MM.1S (cell line): Measurements from ENCODE around the gene FANCD2OS.

Experiments used
- DNase-seq: peaks from one replicate; pipeline ENCODE4 v3.0.0-alpha.2; 2015
- H2AFZ ChIP-seq: fragments of 300-600 bp; sonication (generic); 2 replicates; pipeline ENCODE4 v1.6.0; 2016; ENCODE audit warnings: antibody characterized with exemption, low read length
- H3F3A ChIP-seq: fragments of 300-600 bp; sonication (generic); 2 replicates; pipeline ENCODE4 v1.6.1; 2016; ENCODE audit warnings: mild to moderate bottlenecking, antibody characterized with exemption, low read length, moderate library complexity, mixed read lengths; ENCODE audit not compliant: insufficient read depth
- H3K27ac ChIP-seq: fragments of 300-600 bp; sonication (generic); 2 replicates; pipeline ENCODE4 v1.5.1; 2016; ENCODE audit warnings: mild to moderate bottlenecking, low read length
- H3K27me3 ChIP-seq: fragments of 300-600 bp; sonication (generic); replicated peaks from 2 replicates; pipeline ENCODE4 v1.6.0; 2016; ENCODE audit warnings: low read length; ENCODE audit not compliant: insufficient read depth
- H3K36me3 ChIP-seq: fragments of 300-600 bp; sonication (generic); replicated peaks from 2 replicates; pipeline ENCODE4 v1.6.1; 2016; ENCODE audit warnings: mild to moderate bottlenecking, low read length, mixed read lengths; ENCODE audit not compliant: insufficient read depth
- H3K4me1 ChIP-seq: fragments of 300-600 bp; sonication (generic); 2 replicates; pipeline ENCODE4 v1.6.1; 2016; ENCODE audit warnings: low read length, mixed read lengths
- H3K4me2 ChIP-seq: fragments of 300-600 bp; sonication (generic); 2 replicates; pipeline ENCODE4 v1.6.0; 2016; ENCODE audit warnings: low read depth, low read length
- H3K4me3 ChIP-seq: fragments of 300-600 bp; sonication (generic); 2 replicates; pipeline ENCODE4 v1.5.1; 2016; ENCODE audit warnings: low read length, mixed read lengths
- H3K79me2 ChIP-seq: fragments of 300-600 bp; sonication (generic); 2 replicates; pipeline ENCODE4 v1.6.1; 2016; ENCODE audit warnings: mixed run types, low read length, mixed read lengths
- H3K9ac ChIP-seq: fragments of 300-600 bp; sonication (generic); 2 replicates; pipeline ENCODE4 v1.6.1; 2016; ENCODE audit warnings: low read length, mixed read lengths
- H3K9me2 ChIP-seq: fragments of 300-600 bp; sonication (generic); replicated peaks from 2 replicates; pipeline ENCODE4 v1.6.1; 2016; ENCODE audit warnings: mild to moderate bottlenecking, low read length, mixed read lengths; ENCODE audit not compliant: insufficient read depth
- H3K9me3 ChIP-seq: fragments of 300-600 bp; sonication (generic); replicated peaks from 2 replicates; pipeline ENCODE4 v1.6.1; 2016; ENCODE audit warnings: mild to moderate bottlenecking, low read length, mixed read lengths; ENCODE audit not compliant: insufficient read depth
- H4K20me1 ChIP-seq: fragments of 300-600 bp; sonication (generic); 2 replicates; pipeline ENCODE4 v1.6.1; 2016; ENCODE audit warnings: mild to moderate bottlenecking, low read length, moderate library complexity, mixed read lengths; ENCODE audit not compliant: insufficient read depth
- EZH2 ChIP-seq: fragments of 300-600 bp; sonication (generic); optimal IDR thresholded peaks from 2 replicates; pipeline ENCODE3; 2017; ENCODE audit warnings: low read depth, mild to moderate bottlenecking, antibody characterized with exemption, low read length, mixed read lengths
- EZH2phosphoT487 ChIP-seq: fragments of 300-600 bp; sonication (generic); IDR thresholded peaks from 2 replicates; pipeline ENCODE4 v1.6.1; 2018; ENCODE audit warnings: antibody characterized with exemption, low read length
- TF ChIP-seq, protein P1 (sequence below): fragments of 300-600 bp; sonication (generic); IDR thresholded peaks from 2 replicates; pipeline ENCODE4 v1.5.1; 2016; ENCODE audit warnings: antibody characterized with exemption, low read length, mixed read lengths

FANCD2OS gene

DNA sequence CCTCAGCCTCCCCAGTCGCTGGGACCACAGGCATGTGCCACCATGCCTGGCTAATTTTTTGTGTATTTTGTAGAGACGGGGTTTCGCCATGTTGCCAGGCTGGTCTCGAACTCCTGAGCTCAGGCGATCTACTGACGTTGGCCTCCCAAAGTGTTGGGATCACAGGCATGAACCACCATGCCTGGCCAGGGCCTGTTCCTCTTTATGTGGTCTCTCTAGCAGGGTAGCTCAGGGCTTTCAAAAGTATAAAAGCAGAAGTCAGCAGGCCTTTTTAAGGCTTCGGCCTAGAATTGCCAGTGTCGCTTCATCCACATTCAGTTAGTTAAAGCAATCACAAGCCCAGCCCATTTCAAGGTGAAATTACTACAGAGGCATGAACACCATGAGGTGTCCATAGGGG lies 41.2 kb upstream of the FANCD2OS start:
- Histone ChIP-seq H3K9ac (no peak overlapping the region), H3K4me3 (no peak overlapping the region), H3K4me2 (no peak overlapping the region), H3K79me2 (peaks cover 33% of the 10 kb centered on the region), H3K27me3 (no peaks in the 10 kb centered on the region), H3K36me3 (0 out of 2 replicates have a peak, but pooled peaks cover 6% of the 10 kb centered on the region), H3K9me3 (no peaks in the 10 kb centered on the region), H3F3A (no peaks in the 10 kb centered on the region), H2AFZ (no peak overlapping the region), H3K27ac (no peak overlapping the region), H4K20me1 (no peaks in the 10 kb centered on the region), H3K9me2 (no peaks in the 10 kb centered on the region), H3K4me1 (no peaks in the 10 kb centered on the region)
- TF ChIP-seq EZH2 (no peak), EZH2phosphoT487 (no peak)
- TF ChIP-seq, protein P1, sequence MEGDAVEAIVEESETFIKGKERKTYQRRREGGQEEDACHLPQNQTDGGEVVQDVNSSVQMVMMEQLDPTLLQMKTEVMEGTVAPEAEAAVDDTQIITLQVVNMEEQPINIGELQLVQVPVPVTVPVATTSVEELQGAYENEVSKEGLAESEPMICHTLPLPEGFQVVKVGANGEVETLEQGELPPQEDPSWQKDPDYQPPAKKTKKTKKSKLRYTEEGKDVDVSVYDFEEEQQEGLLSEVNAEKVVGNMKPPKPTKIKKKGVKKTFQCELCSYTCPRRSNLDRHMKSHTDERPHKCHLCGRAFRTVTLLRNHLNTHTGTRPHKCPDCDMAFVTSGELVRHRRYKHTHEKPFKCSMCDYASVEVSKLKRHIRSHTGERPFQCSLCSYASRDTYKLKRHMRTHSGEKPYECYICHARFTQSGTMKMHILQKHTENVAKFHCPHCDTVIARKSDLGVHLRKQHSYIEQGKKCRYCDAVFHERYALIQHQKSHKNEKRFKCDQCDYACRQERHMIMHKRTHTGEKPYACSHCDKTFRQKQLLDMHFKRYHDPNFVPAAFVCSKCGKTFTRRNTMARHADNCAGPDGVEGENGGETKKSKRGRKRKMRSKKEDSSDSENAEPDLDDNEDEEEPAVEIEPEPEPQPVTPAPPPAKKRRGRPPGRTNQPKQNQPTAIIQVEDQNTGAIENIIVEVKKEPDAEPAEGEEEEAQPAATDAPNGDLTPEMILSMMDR, result no peak
- no peak for DNase-seq

DNA sequence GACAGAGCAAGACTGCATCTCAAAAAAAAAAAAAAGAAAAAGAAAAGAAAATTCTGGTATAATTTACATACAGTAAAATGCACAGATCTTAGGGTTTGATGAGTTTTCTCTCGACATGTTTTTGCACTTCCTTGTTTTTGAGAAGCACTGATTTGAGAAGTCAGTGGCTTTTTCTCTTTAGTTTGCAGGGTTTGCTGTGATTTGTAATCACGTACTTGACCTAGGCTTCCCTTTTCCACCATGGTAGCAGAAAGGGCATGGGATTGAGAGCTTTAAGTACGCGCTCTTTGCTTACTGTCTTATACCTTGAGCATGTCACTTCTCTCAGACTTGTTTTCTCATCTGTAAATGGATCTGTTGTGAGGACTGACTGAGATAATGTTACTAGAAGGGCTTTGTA lies 37.6 kb upstream of the FANCD2OS start:
- no peak overlapping the region for H3K4me3 ChIP-seq

DNA sequence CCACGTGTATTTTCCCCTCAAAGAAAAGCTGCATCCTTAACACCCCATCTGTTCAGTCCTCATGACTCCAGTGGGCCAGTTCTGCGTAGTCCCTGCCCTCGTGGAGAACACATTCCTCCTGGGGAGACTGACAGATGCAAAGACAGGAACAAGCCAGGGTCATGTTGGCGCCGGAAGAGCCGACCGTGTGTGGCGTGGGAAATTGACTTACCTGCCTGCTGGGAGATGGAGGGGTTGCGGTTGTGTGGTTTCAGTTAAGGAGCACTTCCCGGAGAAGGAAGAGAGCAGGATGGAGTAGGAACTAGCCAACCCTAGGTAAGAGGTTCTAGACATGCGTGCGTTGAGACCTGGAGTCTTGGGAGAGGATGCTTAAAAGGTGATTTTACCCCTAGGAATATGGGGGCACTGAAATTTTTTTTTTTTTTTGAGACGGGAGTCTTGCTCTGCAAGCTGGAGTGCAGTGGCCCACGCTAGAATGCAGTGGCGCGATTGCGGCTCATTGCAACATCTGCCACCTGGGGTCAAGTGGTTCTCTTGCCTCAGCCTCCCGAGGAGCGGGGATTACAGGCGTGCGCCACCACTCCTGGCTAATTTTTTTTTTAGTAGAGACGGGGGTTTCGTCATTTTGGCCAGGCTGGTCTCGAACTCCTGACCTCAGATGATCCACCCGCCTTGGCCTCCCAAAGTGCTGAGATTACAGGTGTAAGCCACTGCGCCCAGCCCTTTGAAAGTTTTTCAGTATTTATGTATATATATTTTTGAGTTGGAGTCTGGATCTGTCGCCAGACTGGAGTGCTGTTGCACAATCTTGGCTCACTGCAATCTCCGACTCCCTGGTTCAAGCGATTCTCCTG lies 34.9 kb upstream of the FANCD2OS start:
- TF ChIP-seq EZH2 (no peak), EZH2phosphoT487 (no peak)
- Histone ChIP-seq H3K36me3 (no peaks in the 10 kb centered on the region), H3K4me2 (peak overlapping the region; percentile 80), H3K4me1 (peaks cover 11% of the 10 kb centered on the region; the same call in 1 of the 2 replicates), H3K9me2 (no peaks in the 10 kb centered on the region), H3K79me2 (peaks cover 56% of the 10 kb centered on the region), H3K4me3 (peak overlapping the region; percentile 74), H3K9me3 (no peaks in the 10 kb centered on the region), H3K9ac (no peak overlapping the region; the same call in 1 of the 2 replicates), H2AFZ (no peak overlapping the region), H3K27ac (no peak overlapping the region), H3K27me3 (no peaks in the 10 kb centered on the region), H3F3A (no peaks in the 10 kb centered on the region), H4K20me1 (no peaks in the 10 kb centered on the region)
- no peak for DNase-seq

More for the DNA sequence above, 37.6 kb upstream of the FANCD2OS start:
- TF ChIP-seq, protein P1, result no peak
- no peak for TF ChIP-seq EZH2phosphoT487
- TF ChIP-seq EZH2, result no peak
- DNase-seq, result no peak
- no peak overlapping the region for H3K4me2 ChIP-seq
- H3K9me3 ChIP-seq, result no peaks in the 10 kb centered on the region
- peaks cover 57% of the 10 kb centered on the region for H3K79me2 ChIP-seq
- H3K27ac ChIP-seq, result no peak overlapping the region
- no peak overlapping the region for H3K9ac ChIP-seq
- 0 out of 2 replicates have a peak, but pooled peaks cover 6% of the 10 kb centered on the region for H3K36me3 ChIP-seq
- H4K20me1 ChIP-seq, result no peaks in the 10 kb centered on the region
- H3K9me2 ChIP-seq, result no peaks in the 10 kb centered on the region
- H3F3A ChIP-seq, result no peaks in the 10 kb centered on the region
- no peak overlapping the region for H2AFZ ChIP-seq
- peaks cover 11% of the 10 kb centered on the region; the same call in 1 of the 2 replicates for H3K4me1 ChIP-seq
- H3K27me3 ChIP-seq, result no peaks in the 10 kb centered on the region
